ENCODE results near the gene GPR146.

- TF ChIP-seq EP300 (IDR thresholded peaks at IDR 0.05) (no peak), POLR2A (IDR thresholded peaks at IDR 0.05) (no peak)
Observed at GRCh38 chr7:994592-995308, 49.6 kb upstream of the GPR146 start.
